Calu3 (cell line): ENCODE measurements around the gene SLC25A26. TPM values are rescaled to one million over a fixed set of nuclear protein-coding genes. Genes with fewer than 3 reads are reported as not detected.

ENCODE experiments used
- BruUV-seq: library from RNA; stranded (reverse); fragments of 400-500 nt; replicated peaks from 2 replicates; lab custom pipeline; 2021; lab: Mats Ljungman, UMichigan
- CTCF ChIA-PET: fragments of 300-600 bp; sonication (Branson Sonifier 250); formaldehyde crosslinking; loops from one replicate; lab custom pipeline; 2022; ENCODE audit warnings: antibody characterized with exemption; lab: Charles Lee
- DNase-seq: peaks from one replicate; pipeline ENCODE4 v3.0.0; 2022
- H3K27ac Mint-ChIP-seq: one replicate; pipeline ENCODE4 v1.8.0; 2022; ENCODE audit warnings: mixed read lengths; ENCODE audit not compliant: unreplicated experiment
- H3K27me3 Mint-ChIP-seq: one replicate; pipeline ENCODE4 v1.8.0; 2022; ENCODE audit warnings: mixed read lengths; ENCODE audit not compliant: unreplicated experiment
- H3K36me3 Mint-ChIP-seq: one replicate; pipeline ENCODE4 v1.8.0; 2022; ENCODE audit warnings: mild to moderate bottlenecking, moderate library complexity, mixed read lengths; ENCODE audit not compliant: insufficient read depth, unreplicated experiment
- H3K4me1 Mint-ChIP-seq: one replicate; pipeline ENCODE4 v1.8.0; 2022; ENCODE audit warnings: mild to moderate bottlenecking, low read depth, mixed read lengths; ENCODE audit not compliant: unreplicated experiment
- H3K4me3 Mint-ChIP-seq: one replicate; pipeline ENCODE4 v1.8.0; 2022; ENCODE audit warnings: mild to moderate bottlenecking, low read depth, moderate library complexity, mixed read lengths; ENCODE audit not compliant: unreplicated experiment
- H3K9me3 Mint-ChIP-seq: one replicate; pipeline ENCODE4 v1.8.0; 2022; ENCODE audit warnings: low read depth, mixed read lengths; ENCODE audit not compliant: unreplicated experiment
- intact Hi-C: fragments of 100-400 bp; cut with micrococcal nuclease; formaldehyde crosslinking; loops from one replicate; pipeline ENCODE4 v1.10.0; 2022; ENCODE audit not compliant: unreplicated experiment
- total RNA-seq: library from RNA; stranded (reverse); gene quantifications from 2 replicates; pipeline ENCODE4 v1.2.3, GENCODE V29; 2022
- TF ChIP-seq, protein P1 (sequence below): fragments of 200-600 bp; IDR thresholded peaks from one replicate; pipeline ENCODE4 v1.8.0; 2022; ENCODE audit warnings: antibody characterized with exemption; ENCODE audit not compliant: unreplicated experiment

SLC25A26 gene
- total RNA-seq, 1 experiment from 2014 or later, result 15.8 TPM

DNA sequence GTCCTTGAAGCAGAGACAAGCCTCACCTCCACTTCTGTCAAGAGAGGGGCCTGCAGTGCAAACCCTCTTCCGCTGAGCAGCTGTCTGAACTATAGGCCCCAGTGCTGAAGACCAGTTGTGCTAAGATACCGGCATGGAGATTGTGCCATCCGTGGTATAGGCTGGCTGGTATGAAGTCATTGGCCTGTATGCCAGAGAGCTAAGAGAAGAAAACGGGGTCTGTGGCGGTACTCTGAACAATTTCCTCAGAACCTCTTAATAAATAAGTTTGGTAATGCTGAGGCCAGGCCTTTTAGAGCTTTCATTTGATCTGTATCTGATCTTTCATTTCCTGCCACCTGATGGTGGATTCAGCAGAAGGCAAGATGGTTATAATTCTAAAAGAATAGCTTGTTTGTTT lies 157.0 kb downstream of the SLC25A26 start:
- Mint-ChIP-seq H3K4me1 (peaks cover 12% of the 10 kb centered on the region), H3K9me3 (no peaks in the 10 kb centered on the region), H3K27ac (no peak overlapping the region), H3K36me3 (peaks cover 4% of the 10 kb centered on the region), H3K4me3 (no peak overlapping the region), H3K27me3 (no peaks in the 10 kb centered on the region)
- no peak for DNase-seq
- intact Hi-C loops, result loop anchor here (5.0 kb wide), 1 partner anchor 100 kb away; no protein-coding TSS in a partner anchor
- TF ChIP-seq, protein P1, sequence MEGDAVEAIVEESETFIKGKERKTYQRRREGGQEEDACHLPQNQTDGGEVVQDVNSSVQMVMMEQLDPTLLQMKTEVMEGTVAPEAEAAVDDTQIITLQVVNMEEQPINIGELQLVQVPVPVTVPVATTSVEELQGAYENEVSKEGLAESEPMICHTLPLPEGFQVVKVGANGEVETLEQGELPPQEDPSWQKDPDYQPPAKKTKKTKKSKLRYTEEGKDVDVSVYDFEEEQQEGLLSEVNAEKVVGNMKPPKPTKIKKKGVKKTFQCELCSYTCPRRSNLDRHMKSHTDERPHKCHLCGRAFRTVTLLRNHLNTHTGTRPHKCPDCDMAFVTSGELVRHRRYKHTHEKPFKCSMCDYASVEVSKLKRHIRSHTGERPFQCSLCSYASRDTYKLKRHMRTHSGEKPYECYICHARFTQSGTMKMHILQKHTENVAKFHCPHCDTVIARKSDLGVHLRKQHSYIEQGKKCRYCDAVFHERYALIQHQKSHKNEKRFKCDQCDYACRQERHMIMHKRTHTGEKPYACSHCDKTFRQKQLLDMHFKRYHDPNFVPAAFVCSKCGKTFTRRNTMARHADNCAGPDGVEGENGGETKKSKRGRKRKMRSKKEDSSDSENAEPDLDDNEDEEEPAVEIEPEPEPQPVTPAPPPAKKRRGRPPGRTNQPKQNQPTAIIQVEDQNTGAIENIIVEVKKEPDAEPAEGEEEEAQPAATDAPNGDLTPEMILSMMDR, result no peak
- BruUV-seq, result no TSS peak
- CTCF ChIA-PET, result interaction anchor here (0.6 to 1.1 kb wide), 2 partner anchors 124 to 1129 kb away, joined by 3 read pairs; no protein-coding TSS in a partner anchor

DNA sequence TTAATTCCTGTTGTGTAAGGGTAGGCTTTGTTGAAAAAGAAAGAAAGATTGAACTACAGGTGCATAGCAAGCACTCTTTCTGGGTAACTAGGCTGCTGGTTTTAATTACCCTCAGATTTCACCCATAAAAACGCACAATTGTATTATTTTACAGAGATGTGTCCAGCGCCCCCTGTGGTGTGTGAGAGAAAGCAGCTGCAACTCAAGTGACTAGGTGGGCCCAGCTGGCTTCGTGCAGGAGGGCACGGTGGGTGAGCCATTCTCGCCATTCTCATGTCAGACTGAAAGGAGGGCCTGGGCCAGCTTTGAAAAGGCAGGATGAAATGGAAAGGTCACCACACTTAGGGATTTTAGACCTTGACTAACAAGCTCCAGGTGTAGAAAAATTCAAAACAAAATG lies 157.5 kb downstream of the SLC25A26 start:
- intact Hi-C loops, result loop anchor here (5.0 kb wide), 1 partner anchor 101 kb away; no protein-coding TSS in a partner anchor
- H3K9me3 Mint-ChIP-seq, result no peaks in the 10 kb centered on the region
- CTCF ChIA-PET, result no interaction called here
- no peak overlapping the region for H3K27ac Mint-ChIP-seq
- no peak for DNase-seq
- H3K4me1 Mint-ChIP-seq, result peaks cover 12% of the 10 kb centered on the region
- BruUV-seq, result no TSS peak
- H3K36me3 Mint-ChIP-seq, result peaks cover 4% of the 10 kb centered on the region
- H3K27me3 Mint-ChIP-seq, result no peaks in the 10 kb centered on the region
- H3K4me3 Mint-ChIP-seq, result no peak overlapping the region
- TF ChIP-seq, protein P1, result peak; percentile 32

DNA sequence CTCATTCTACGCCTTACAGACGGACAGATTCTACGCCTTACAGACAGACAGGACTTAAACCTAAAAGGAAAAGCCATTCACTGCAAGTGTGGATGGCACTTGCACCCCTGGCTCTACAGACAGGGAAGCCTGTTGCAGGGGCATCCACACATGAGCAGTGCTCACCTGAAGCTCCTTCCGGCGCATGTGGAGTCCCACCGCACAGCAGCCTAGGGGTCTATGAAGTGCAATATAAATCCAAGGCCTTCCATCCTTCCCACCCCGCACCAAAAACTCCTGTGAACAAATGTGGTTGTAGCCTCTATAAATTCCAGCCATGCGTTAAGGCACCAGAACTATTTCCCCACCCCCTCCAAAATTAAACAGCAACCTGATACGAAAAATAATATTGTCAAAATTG lies 158.8 kb downstream of the SLC25A26 start:
- Mint-ChIP-seq H3K9me3 (no peaks in the 10 kb centered on the region), H3K36me3 (peaks cover 4% of the 10 kb centered on the region), H3K4me3 (no peak overlapping the region), H3K27ac (no peak overlapping the region), H3K27me3 (no peaks in the 10 kb centered on the region), H3K4me1 (peaks cover 12% of the 10 kb centered on the region)
- no TSS peak for BruUV-seq
- intact Hi-C loops, result loop anchor here (5.0 kb wide), 1 partner anchor 102 kb away; no protein-coding TSS in a partner anchor
- DNase-seq, result no peak
- TF ChIP-seq, protein P1, result no peak
- CTCF ChIA-PET, result interaction anchor here (0.6 kb wide), 1 partner anchor 149 kb away, joined by 5 read pairs; no protein-coding TSS in a partner anchor

DNA sequence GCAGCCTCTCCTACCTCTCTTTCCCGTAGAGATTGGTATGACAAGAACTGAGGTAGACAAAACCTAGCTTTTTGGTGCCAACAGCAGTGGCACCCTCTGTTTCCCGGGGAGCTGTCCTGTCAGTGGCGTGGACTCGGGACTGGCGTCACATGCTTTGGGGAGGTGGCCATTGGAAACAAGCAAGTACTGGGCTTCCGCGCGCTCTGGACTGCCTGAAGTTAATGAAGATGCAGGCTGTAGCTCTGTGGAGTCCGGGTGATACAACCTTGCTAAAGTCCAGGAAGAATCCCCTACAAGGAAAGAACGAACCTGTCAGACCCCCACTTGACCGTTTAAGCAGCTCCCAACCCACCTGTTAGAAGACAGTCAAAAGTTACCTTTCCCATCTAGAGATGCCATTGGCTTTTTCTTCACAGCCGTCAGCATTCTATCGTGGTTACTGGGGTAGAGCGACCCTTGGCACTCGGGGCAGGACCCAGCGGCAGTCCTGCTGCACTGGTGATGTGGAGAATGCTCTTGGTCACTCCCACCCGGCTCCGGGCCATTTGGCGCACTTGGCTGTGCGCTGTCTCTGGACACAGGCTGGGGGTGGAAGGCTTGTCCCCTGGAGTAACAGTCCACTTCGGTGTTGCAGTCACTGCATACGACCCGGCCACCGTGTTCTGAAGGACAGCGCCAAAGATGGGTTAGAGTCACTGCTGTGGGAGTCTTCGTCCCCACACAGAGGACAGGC lies 159.6 kb downstream of the SLC25A26 start:
- Mint-ChIP-seq H3K27me3 (no peaks in the 10 kb centered on the region), H3K4me3 (no peak overlapping the region), H3K27ac (no peak overlapping the region), H3K4me1 (peaks cover 12% of the 10 kb centered on the region), H3K36me3 (peaks cover 4% of the 10 kb centered on the region), H3K9me3 (no peaks in the 10 kb centered on the region)
- no peak for DNase-seq
- intact Hi-C loops, result no loop called here
- no TSS peak for BruUV-seq
- TF ChIP-seq, protein P1, result no peak
- CTCF ChIA-PET, result interaction anchor here (0.6 kb wide), 1 partner anchor 148 kb away, joined by 5 read pairs; no protein-coding TSS in a partner anchor
